Tibial nerve (tissue), 3 donors: ENCODE results near the gene MYF6.

ENCODE experiments used
- POLR2A ChIP-seq, 2 donors: fragments of 450-650 bp; IDR thresholded peaks; one replicate each; pipeline ENCODE4 v1.6.1; 2017; ENCODE audit warnings: antibody characterized with exemption in 2 of 2, mild to moderate bottlenecking in 2 of 2, moderate library complexity in 2 of 2
- TF ChIP-seq, protein P1 (sequence below), 5 experiments: fragments of 200-600 bp in 3 of 5; fragments of 450-650 bp in 2 of 5; sonication (generic) in 3 of 5; IDR thresholded peaks; one replicate each; pipeline ENCODE4 v1.5.1; 2016 to 2019; ENCODE audit warnings: antibody characterized with exemption in 5 of 5, mild to moderate bottlenecking in 3 of 5, moderate library complexity in 2 of 5

DNA sequence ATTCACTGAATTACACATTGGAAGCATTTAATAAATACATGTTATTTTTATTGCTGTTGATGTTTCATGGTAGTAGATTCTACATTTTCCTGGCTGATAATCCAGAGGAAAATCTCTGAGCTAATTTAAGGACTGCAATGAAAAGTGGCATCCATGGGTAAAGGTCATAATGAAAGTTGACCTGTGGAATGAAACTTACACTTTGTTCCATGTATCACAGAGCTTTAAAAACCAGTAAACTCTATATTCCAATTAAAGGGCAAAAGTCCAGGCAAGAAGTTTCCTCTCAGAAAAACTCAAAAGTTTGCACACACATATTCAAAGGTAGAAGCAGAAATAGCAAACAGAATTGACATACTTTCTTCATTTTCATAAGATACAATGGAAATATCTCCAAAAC lies 44.8 kb upstream of the MYF6 start:
- TF ChIP-seq, protein P1, sequence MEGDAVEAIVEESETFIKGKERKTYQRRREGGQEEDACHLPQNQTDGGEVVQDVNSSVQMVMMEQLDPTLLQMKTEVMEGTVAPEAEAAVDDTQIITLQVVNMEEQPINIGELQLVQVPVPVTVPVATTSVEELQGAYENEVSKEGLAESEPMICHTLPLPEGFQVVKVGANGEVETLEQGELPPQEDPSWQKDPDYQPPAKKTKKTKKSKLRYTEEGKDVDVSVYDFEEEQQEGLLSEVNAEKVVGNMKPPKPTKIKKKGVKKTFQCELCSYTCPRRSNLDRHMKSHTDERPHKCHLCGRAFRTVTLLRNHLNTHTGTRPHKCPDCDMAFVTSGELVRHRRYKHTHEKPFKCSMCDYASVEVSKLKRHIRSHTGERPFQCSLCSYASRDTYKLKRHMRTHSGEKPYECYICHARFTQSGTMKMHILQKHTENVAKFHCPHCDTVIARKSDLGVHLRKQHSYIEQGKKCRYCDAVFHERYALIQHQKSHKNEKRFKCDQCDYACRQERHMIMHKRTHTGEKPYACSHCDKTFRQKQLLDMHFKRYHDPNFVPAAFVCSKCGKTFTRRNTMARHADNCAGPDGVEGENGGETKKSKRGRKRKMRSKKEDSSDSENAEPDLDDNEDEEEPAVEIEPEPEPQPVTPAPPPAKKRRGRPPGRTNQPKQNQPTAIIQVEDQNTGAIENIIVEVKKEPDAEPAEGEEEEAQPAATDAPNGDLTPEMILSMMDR (IDR thresholded peaks at IDR 0.05) = no peak
- no peak for TF ChIP-seq POLR2A (IDR thresholded peaks at IDR 0.05)
